WTC11 (cell line): ENCODE results near the gene IL20. TPM values are rescaled to one million over a fixed set of nuclear protein-coding genes. Genes with fewer than 3 reads are reported as not detected.

Experiments
- ATAC-seq: fragments of 200-7000 bp; cut with Tn5 transposase; 2 replicates; pipeline ENCODE4 v1.10.0; 2021; ENCODE audit warnings: mild to moderate bottlenecking, moderate library complexity
- CTCF ChIA-PET: fragments of 300-600 bp; sonication (Branson Sonifier 250); formaldehyde crosslinking; loops from one replicate; lab custom pipeline; 2021; ENCODE audit warnings: antibody characterized with exemption; lab: Charles Lee
- POLR2A ChIA-PET: fragments of 350-600 bp; sonication (Branson Sonifier 250); formaldehyde crosslinking; loops from one replicate; lab custom pipeline; 2021; ENCODE audit warnings: antibody characterized with exemption; lab: Charles Lee
- DNase-seq: peaks from one replicate; pipeline ENCODE4 v3.0.0; 2021; ENCODE audit warnings: low spot score
- H3K27ac Mint-ChIP-seq: 2 replicates; pipeline ENCODE4 v1.8.0; 2021; ENCODE audit warnings: mixed read lengths
- H3K27me3 Mint-ChIP-seq: 2 replicates; pipeline ENCODE4 v1.8.0; 2021; ENCODE audit warnings: low read depth, mild to moderate bottlenecking, moderate library complexity, mixed read lengths
- H3K36me3 Mint-ChIP-seq: 2 replicates; pipeline ENCODE4 v1.8.0; 2021; ENCODE audit warnings: mixed read lengths
- H3K4me1 Mint-ChIP-seq: 2 replicates; pipeline ENCODE4 v1.8.0; 2022; ENCODE audit warnings: mixed read lengths
- H3K4me3 Mint-ChIP-seq: 2 replicates; pipeline ENCODE4 v1.8.0; 2021; ENCODE audit warnings: mild to moderate bottlenecking, moderate library complexity, mixed read lengths
- H3K9me3 Mint-ChIP-seq: 2 replicates; pipeline ENCODE4 v1.8.0; 2021; ENCODE audit warnings: mixed read lengths
- ATF2 ChIP-seq: sonication (generic); formaldehyde crosslinking; IDR thresholded peaks from 2 replicates; pipeline ENCODE4 v1.8.1; 2022; ENCODE audit warnings: low read depth, missing genetic modification reagents, borderline replicate concordance
- ATF3 ChIP-seq: sonication (generic); formaldehyde crosslinking; conservative IDR thresholded peaks from 2 replicates; pipeline ENCODE4 v1.8.1; 2022; ENCODE audit warnings: mild to moderate bottlenecking, missing genetic modification reagents
- ELF4 ChIP-seq: sonication (generic); formaldehyde crosslinking; IDR thresholded peaks from 2 replicates; pipeline ENCODE4 v1.8.1; 2022; ENCODE audit warnings: low read depth, mild to moderate bottlenecking, moderate library complexity, missing genetic modification reagents
- ERG ChIP-seq: fragments of 250-450 bp; sonication (Bioruptor Pico); IDR thresholded peaks from 2 replicates; pipeline ENCODE4 v1.8.0; 2021; ENCODE audit warnings: mild to moderate bottlenecking
- GABPB1 ChIP-seq: sonication (generic); formaldehyde crosslinking; IDR thresholded peaks from 2 replicates; pipeline ENCODE4 v1.8.1; 2023; ENCODE audit warnings: mild to moderate bottlenecking, missing genetic modification reagents
- KAT7 ChIP-seq: sonication (generic); formaldehyde crosslinking; IDR thresholded peaks from 2 replicates; pipeline ENCODE4 v1.8.1; 2023; ENCODE audit warnings: missing genetic modification reagents, mild to moderate bottlenecking, borderline replicate concordance
- MXD4 ChIP-seq: fragments of 250-450 bp; sonication (Bioruptor Pico); IDR thresholded peaks from 2 replicates; pipeline ENCODE4 v1.8.0; 2021; ENCODE audit warnings: mild to moderate bottlenecking, moderate library complexity, borderline replicate concordance
- NFYB ChIP-seq: sonication (generic); formaldehyde crosslinking; conservative IDR thresholded peaks from 2 replicates; pipeline ENCODE4 v1.8.0; 2022; ENCODE audit warnings: low read depth, missing genetic modification reagents
- NR2C2 ChIP-seq: sonication (generic); formaldehyde crosslinking; IDR thresholded peaks from 2 replicates; pipeline ENCODE4 v1.8.0; 2022; ENCODE audit warnings: mild to moderate bottlenecking, missing genetic modification reagents
- RELA ChIP-seq: sonication (generic); formaldehyde crosslinking; IDR thresholded peaks from 2 replicates; pipeline ENCODE4 v1.8.1; 2022; ENCODE audit warnings: missing genetic modification reagents, mild to moderate bottlenecking, borderline replicate concordance
- SOX15 ChIP-seq: fragments of 250-450 bp; sonication (Bioruptor Pico); IDR thresholded peaks from 2 replicates; pipeline ENCODE4 v1.9.0; 2021; ENCODE audit warnings: mild to moderate bottlenecking
- USF1 ChIP-seq: sonication (generic); formaldehyde crosslinking; IDR thresholded peaks from 2 replicates; pipeline ENCODE4 v1.8.0; 2022; ENCODE audit warnings: mild to moderate bottlenecking, missing genetic modification reagents
- ZMAT4 ChIP-seq: fragments of 250-450 bp; sonication (Bioruptor Pico); IDR thresholded peaks from 2 replicates; pipeline ENCODE4 v1.9.0; 2021; ENCODE audit warnings: mild to moderate bottlenecking
- ZNF219 ChIP-seq: sonication (generic); formaldehyde crosslinking; IDR thresholded peaks from 2 replicates; pipeline ENCODE4 v1.8.0; 2023; ENCODE audit warnings: missing genetic modification reagents, mild to moderate bottlenecking, borderline replicate concordance
- total RNA-seq: library from RNA; stranded (reverse); gene quantifications from 3 replicates; pipeline ENCODE4 v1.2.3, GENCODE V29; 2021
- TF ChIP-seq, protein P1 (sequence below): sonication (generic); formaldehyde crosslinking; IDR thresholded peaks from 2 replicates; pipeline ENCODE4 v1.8.0; 2022; ENCODE audit warnings: missing genetic modification reagents
- TF ChIP-seq, protein P2 (sequence below): sonication (generic); formaldehyde crosslinking; IDR thresholded peaks from 2 replicates; pipeline ENCODE4 v1.8.0; 2023; ENCODE audit warnings: missing genetic modification reagents, mild to moderate bottlenecking, borderline replicate concordance
- TF ChIP-seq, protein P3 (sequence below): sonication (generic); formaldehyde crosslinking; IDR thresholded peaks from 2 replicates; pipeline ENCODE4 v1.8.0; 2022; ENCODE audit warnings: mild to moderate bottlenecking, missing genetic modification reagents
- TF ChIP-seq, protein P4 (sequence below): sonication (generic); formaldehyde crosslinking; IDR thresholded peaks from 2 replicates; pipeline ENCODE4 v1.8.0; 2022; ENCODE audit warnings: mild to moderate bottlenecking, missing genetic modification reagents

Gene IL20
- total RNA-seq, 1 experiment from 2014 or later: not detected

- H3K27ac Mint-ChIP-seq: no peak overlapping the region
- no peak overlapping the region for H3K4me3 Mint-ChIP-seq
- H3K27me3 Mint-ChIP-seq: peaks cover 5% of the 10 kb centered on the region; the same call in 1 of the 2 replicates
- no peaks in the 10 kb centered on the region for H3K36me3 Mint-ChIP-seq
- DNase-seq: no peak
- POLR2A ChIA-PET: no interaction called here
- CTCF ChIA-PET: interaction anchor here (0.9 kb wide), 1 partner anchor 77 kb away, joined by 3 read pairs; no protein-coding TSS in a partner anchor
- no peak for ATAC-seq
- H3K9me3 Mint-ChIP-seq: 0 out of 2 replicates have a peak, but pooled peaks cover 3% of the 10 kb centered on the region
- peaks cover 7% of the 10 kb centered on the region for H3K4me1 Mint-ChIP-seq
- TF ChIP-seq ZMAT4 (CRISPR knock-in tag): no peak
- no peak for TF ChIP-seq USF1 (CRISPR knock-in tag)
- TF ChIP-seq, protein P1, sequence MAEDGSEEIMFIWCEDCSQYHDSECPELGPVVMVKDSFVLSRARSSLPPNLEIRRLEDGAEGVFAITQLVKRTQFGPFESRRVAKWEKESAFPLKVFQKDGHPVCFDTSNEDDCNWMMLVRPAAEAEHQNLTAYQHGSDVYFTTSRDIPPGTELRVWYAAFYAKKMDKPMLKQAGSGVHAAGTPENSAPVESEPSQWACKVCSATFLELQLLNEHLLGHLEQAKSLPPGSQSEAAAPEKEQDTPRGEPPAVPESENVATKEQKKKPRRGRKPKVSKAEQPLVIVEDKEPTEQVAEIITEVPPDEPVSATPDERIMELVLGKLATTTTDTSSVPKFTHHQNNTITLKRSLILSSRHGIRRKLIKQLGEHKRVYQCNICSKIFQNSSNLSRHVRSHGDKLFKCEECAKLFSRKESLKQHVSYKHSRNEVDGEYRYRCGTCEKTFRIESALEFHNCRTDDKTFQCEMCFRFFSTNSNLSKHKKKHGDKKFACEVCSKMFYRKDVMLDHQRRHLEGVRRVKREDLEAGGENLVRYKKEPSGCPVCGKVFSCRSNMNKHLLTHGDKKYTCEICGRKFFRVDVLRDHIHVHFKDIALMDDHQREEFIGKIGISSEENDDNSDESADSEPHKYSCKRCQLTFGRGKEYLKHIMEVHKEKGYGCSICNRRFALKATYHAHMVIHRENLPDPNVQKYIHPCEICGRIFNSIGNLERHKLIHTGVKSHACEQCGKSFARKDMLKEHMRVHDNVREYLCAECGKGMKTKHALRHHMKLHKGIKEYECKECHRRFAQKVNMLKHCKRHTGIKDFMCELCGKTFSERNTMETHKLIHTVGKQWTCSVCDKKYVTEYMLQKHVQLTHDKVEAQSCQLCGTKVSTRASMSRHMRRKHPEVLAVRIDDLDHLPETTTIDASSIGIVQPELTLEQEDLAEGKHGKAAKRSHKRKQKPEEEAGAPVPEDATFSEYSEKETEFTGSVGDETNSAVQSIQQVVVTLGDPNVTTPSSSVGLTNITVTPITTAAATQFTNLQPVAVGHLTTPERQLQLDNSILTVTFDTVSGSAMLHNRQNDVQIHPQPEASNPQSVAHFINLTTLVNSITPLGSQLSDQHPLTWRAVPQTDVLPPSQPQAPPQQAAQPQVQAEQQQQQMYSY: no peak
- TF ChIP-seq NR2C2 (CRISPR knock-in tag): no peak
- TF ChIP-seq, protein P2, sequence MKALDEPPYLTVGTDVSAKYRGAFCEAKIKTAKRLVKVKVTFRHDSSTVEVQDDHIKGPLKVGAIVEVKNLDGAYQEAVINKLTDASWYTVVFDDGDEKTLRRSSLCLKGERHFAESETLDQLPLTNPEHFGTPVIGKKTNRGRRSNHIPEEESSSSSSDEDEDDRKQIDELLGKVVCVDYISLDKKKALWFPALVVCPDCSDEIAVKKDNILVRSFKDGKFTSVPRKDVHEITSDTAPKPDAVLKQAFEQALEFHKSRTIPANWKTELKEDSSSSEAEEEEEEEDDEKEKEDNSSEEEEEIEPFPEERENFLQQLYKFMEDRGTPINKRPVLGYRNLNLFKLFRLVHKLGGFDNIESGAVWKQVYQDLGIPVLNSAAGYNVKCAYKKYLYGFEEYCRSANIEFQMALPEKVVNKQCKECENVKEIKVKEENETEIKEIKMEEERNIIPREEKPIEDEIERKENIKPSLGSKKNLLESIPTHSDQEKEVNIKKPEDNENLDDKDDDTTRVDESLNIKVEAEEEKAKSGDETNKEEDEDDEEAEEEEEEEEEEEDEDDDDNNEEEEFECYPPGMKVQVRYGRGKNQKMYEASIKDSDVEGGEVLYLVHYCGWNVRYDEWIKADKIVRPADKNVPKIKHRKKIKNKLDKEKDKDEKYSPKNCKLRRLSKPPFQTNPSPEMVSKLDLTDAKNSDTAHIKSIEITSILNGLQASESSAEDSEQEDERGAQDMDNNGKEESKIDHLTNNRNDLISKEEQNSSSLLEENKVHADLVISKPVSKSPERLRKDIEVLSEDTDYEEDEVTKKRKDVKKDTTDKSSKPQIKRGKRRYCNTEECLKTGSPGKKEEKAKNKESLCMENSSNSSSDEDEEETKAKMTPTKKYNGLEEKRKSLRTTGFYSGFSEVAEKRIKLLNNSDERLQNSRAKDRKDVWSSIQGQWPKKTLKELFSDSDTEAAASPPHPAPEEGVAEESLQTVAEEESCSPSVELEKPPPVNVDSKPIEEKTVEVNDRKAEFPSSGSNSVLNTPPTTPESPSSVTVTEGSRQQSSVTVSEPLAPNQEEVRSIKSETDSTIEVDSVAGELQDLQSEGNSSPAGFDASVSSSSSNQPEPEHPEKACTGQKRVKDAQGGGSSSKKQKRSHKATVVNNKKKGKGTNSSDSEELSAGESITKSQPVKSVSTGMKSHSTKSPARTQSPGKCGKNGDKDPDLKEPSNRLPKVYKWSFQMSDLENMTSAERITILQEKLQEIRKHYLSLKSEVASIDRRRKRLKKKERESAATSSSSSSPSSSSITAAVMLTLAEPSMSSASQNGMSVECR: no peak
- TF ChIP-seq, protein P3, sequence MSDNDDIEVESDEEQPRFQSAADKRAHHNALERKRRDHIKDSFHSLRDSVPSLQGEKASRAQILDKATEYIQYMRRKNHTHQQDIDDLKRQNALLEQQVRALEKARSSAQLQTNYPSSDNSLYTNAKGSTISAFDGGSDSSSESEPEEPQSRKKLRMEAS (CRISPR knock-in tag): no peak
- no peak for TF ChIP-seq ATF2 (CRISPR knock-in tag)
- TF ChIP-seq GABPB1 (CRISPR knock-in tag): no peak
- TF ChIP-seq NFYB (CRISPR knock-in tag): no peak
- no peak for TF ChIP-seq KAT7 (CRISPR knock-in tag)
- no peak for TF ChIP-seq ZNF219 (CRISPR knock-in tag)
Observed at GRCh38 chr1:206829875-206830274, 35.5 kb upstream of the IL20 start.

- Mint-ChIP-seq H3K27ac (no peak overlapping the region), H3K27me3 (no peaks in the 10 kb centered on the region; the same call in 1 of the 2 replicates), H3K4me3 (no peak overlapping the region), H3K9me3 (0 out of 2 replicates have a peak, but pooled peaks cover 2% of the 10 kb centered on the region), H3K4me1 (peaks cover 5% of the 10 kb centered on the region), H3K36me3 (no peaks in the 10 kb centered on the region)
- ChIA-PET CTCF (interaction anchor here (0.6 to 1.5 kb wide), 4 partner anchors 34 to 580 kb away, joined by 3 to 5 read pairs (median 4); partner anchors contain the start of gene IL20), POLR2A (no interaction called here)
- no peak for DNase-seq
- no peak for ATAC-seq
- TF ChIP-seq ATF3 (CRISPR knock-in tag): no peak
- no peak for TF ChIP-seq RELA (CRISPR knock-in tag)
- TF ChIP-seq MXD4 (CRISPR knock-in tag): no peak
- TF ChIP-seq ELF4 (CRISPR knock-in tag): no peak
- no peak for TF ChIP-seq ERG
- TF ChIP-seq NR2C2 (CRISPR knock-in tag): no peak
- TF ChIP-seq, protein P4, sequence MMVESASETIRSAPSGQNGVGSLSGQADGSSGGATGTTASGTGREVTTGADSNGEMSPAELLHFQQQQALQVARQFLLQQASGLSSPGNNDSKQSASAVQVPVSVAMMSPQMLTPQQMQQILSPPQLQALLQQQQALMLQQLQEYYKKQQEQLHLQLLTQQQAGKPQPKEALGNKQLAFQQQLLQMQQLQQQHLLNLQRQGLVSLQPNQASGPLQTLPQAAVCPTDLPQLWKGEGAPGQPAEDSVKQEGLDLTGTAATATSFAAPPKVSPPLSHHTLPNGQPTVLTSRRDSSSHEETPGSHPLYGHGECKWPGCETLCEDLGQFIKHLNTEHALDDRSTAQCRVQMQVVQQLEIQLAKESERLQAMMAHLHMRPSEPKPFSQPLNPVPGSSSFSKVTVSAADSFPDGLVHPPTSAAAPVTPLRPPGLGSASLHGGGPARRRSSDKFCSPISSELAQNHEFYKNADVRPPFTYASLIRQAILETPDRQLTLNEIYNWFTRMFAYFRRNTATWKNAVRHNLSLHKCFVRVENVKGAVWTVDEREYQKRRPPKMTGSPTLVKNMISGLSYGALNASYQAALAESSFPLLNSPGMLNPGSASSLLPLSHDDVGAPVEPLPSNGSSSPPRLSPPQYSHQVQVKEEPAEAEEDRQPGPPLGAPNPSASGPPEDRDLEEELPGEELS: no peak
- TF ChIP-seq SOX15 (CRISPR knock-in tag): no peak
Observed at GRCh38 chr1:206831650-206832049, 33.8 kb upstream of the IL20 start.
